Mesendoderm (in vitro differentiated cells): Measurements from ENCODE around the gene PLPPR1. TPM values are rescaled to one million over a fixed set of nuclear protein-coding genes. Genes with fewer than 3 reads are reported as not detected.

Experiments
- DNase-seq: peaks from one replicate; pipeline ENCODE4 v3.0.0; 2013
- H2AK5ac ChIP-seq: 2 replicates; pipeline ENCODE4 v1.6.1; 2013; ENCODE audit warnings: low read length, inconsistent platforms
- H2BK120ac ChIP-seq: 2 replicates; pipeline ENCODE4 v1.6.1; 2013; ENCODE audit warnings: low read depth, mild to moderate bottlenecking, low read length, moderate library complexity, mixed read lengths
- H2BK15ac ChIP-seq: replicated peaks from 2 replicates; pipeline ENCODE4 v1.6.1; 2013; ENCODE audit warnings: low read depth, mild to moderate bottlenecking, moderate library complexity
- H2BK5ac ChIP-seq: 2 replicates; pipeline ENCODE4 v1.6.1; 2013; ENCODE audit warnings: low read length, inconsistent platforms
- H3K18ac ChIP-seq: 2 replicates; pipeline ENCODE4 v1.6.1; 2013; ENCODE audit warnings: mild to moderate bottlenecking, low read length, mixed read lengths
- H3K23ac ChIP-seq: one replicate; pipeline ENCODE4 v1.6.1; 2013; ENCODE audit warnings: low read length
- H3K27ac ChIP-seq: 2 replicates; pipeline ENCODE4 v1.5.1; 2013; ENCODE audit warnings: low read depth, mild to moderate bottlenecking, inconsistent platforms, low read length, moderate library complexity
- H3K27me3 ChIP-seq: 2 replicates; pipeline ENCODE4 v1.6.1; 2013; ENCODE audit warnings: low read length, control low read depth, mild to moderate bottlenecking, inconsistent platforms; ENCODE audit not compliant: insufficient read depth, poor library complexity
- H3K36me3 ChIP-seq: 2 replicates; pipeline ENCODE4 v1.6.1; 2013; ENCODE audit warnings: low read length, inconsistent platforms; ENCODE audit not compliant: control insufficient read depth, insufficient read depth
- H3K4ac ChIP-seq: one replicate; pipeline ENCODE4 v1.6.1; 2013; ENCODE audit warnings: low read depth, mild to moderate bottlenecking, low read length, moderate library complexity
- H3K4me1 ChIP-seq: 2 replicates; pipeline ENCODE4 v1.6.1; 2013; ENCODE audit warnings: low read depth, low read length, inconsistent platforms; ENCODE audit not compliant: control insufficient read depth
- H3K4me2 ChIP-seq: 2 replicates; pipeline ENCODE4 v1.6.1; 2013; ENCODE audit warnings: low read length
- H3K4me3 ChIP-seq: 2 replicates; pipeline ENCODE4 v1.5.1; 2013; ENCODE audit warnings: mild to moderate bottlenecking, low read length
- H3K56ac ChIP-seq: one replicate; pipeline ENCODE4 v1.6.1; 2013; ENCODE audit warnings: low read length
- H3K79me1 ChIP-seq: 2 replicates; pipeline ENCODE4 v1.6.1; 2013; ENCODE audit warnings: low read length, inconsistent platforms
- H3K79me2 ChIP-seq: 2 replicates; pipeline ENCODE4 v1.6.1; 2013; ENCODE audit warnings: mild to moderate bottlenecking, low read length; ENCODE audit not compliant: control insufficient read depth, insufficient read depth
- H3K9ac ChIP-seq: 2 replicates; pipeline ENCODE4 v1.6.1; 2013; ENCODE audit warnings: low read length, inconsistent platforms
- H4K5ac ChIP-seq: one replicate; pipeline ENCODE4 v1.6.1; 2013; ENCODE audit warnings: low read length
- H4K8ac ChIP-seq: one replicate; pipeline ENCODE4 v1.6.1; 2013; ENCODE audit warnings: low read depth, mild to moderate bottlenecking, control low read depth, low read length, moderate library complexity
- WGBS: extraction: QIAGEN DNeasy Blood & Tissue Kit; methylation state at CpG from one replicate; pipeline ENCODE4 v1.1.7; 2013; ENCODE audit warnings: low lambda C conversion rate, missing lambda C conversion rate; ENCODE audit not compliant: insufficient coverage; ENCODE audit errors: extremely low coverage; 5-methylcytosine and 5-hydroxymethylcytosine counted together
- polyA plus RNA-seq, 2 experiments: library from polyadenylated mRNA; stranded (reverse); fragments of 200-250 nt; gene quantifications; one replicate each; pipeline ENCODE4 v1.2.3, GENCODE V29; 2013

Gene PLPPR1
- polyA plus RNA-seq (2013, experiment 1 of 2): 0.21 TPM
- polyA plus RNA-seq (2013, experiment 2 of 2): 0.17 TPM

DNA sequence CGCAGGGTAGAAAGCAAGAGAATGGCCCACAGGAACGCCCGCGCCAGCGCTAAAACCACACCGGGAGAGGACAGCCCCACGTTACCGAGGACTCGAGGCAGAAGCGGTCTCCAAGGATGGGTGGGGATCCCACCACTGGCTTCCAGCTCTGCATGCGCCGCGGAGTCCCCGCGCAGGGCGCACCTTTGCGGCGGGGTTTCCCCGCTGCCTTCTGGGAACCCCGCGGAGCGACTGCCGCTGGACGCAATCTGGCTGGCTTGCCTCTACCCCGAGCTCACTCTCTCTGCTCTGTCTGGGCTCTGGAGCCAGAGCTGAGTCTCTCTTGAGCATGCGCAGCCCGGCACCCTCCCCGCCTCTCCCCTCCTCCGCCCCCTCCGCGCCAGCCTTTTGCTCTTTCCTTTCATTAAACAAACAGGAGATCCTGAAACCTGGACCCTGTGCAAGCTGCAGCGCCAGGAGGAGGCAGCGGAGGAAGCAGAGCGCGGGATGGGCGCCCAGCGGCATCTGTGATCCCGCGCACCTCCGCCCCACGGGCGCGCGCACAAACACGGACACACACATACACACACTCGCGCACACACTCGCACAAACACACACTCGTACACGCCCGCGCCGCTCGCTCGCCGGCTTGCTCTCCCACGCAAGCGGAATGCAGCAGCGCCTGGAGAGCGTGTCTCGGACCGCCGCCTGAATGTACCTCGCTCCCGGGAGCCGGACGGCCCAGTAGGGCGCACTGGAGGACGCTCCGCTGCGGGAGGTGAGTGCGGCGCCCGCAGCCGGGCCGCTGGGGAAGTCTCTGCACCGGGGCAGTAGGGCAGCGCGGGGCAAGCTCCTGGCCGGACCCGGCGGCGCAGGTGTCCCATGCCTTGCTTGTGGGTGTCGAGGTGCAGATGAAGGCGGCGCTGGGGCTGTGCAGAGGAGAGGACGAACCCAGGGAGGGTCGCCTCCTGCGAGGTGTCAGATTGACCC lies at the start of gene PLPPR1:
Gene PLPPR1, plus strand, starts transcription at position 382 of the 969 bp plus-strand sequence.
- no peak within 1 kb of the TSS for H3K18ac ChIP-seq
- no CpG with 5 or more reads among the region's 89 CpGs for WGBS
- no peak within 1 kb of the TSS for H2BK15ac ChIP-seq
- no peak within 1 kb of the TSS for H4K8ac ChIP-seq
- H3K4ac ChIP-seq: no peak within 1 kb of the TSS
- H3K79me1 ChIP-seq: no peaks in the 10 kb centered on the region
- H3K27ac ChIP-seq: no peak within 1 kb of the TSS
- no peak within 1 kb of the TSS for H3K23ac ChIP-seq
- H3K4me3 ChIP-seq: peak within 1 kb of the TSS; percentile 77
- H4K5ac ChIP-seq: no peak within 1 kb of the TSS
- peak within 1 kb of the TSS; percentile 90 for H3K56ac ChIP-seq
- no peaks in the 10 kb centered on the region for H3K36me3 ChIP-seq
- DNase-seq: peak; percentile 84
- no peak within 1 kb of the TSS for H2BK5ac ChIP-seq
- peaks cover 3% of the 10 kb centered on the region for H3K4me1 ChIP-seq
- peak within 1 kb of the TSS; percentile 92 for H3K4me2 ChIP-seq
- peaks cover 18% of the 10 kb centered on the region for H3K27me3 ChIP-seq
- no peak within 1 kb of the TSS for H2BK120ac ChIP-seq
- H3K79me2 ChIP-seq: no peaks in the 10 kb centered on the region
- H2AK5ac ChIP-seq: no peak within 1 kb of the TSS
- peak within 1 kb of the TSS; percentile 70 for H3K9ac ChIP-seq

DNA sequence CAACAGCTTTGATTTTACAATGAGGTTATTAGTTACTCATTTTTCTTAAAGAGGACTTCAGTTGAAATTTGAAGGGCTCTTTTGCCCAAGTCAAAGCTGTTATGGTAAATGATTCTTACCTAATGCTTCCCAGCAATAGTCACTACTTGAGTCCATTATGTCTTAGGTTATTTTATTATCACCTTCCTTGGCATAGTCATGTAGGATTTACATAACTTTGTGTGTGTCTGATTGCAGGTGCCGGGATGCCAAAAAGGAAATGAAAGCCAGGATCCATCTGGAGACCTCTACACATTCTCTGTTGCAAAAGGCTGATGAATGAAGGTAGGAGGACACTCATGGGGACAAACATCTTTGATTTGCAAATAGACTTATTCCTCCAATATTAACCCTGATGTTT lies 38.8 kb upstream of the PLPPR1 start:
- WGBS: no CpG with 5 or more reads among the region's 1 CpG
- no peak for DNase-seq

GRCh38 chr9:100990605-100991381 lies 37.7 kb upstream of the PLPPR1 start:
- Histone ChIP-seq H2BK120ac (no peak overlapping the region), H2BK5ac (no peak overlapping the region), H3K27ac (no peak overlapping the region), H3K4me1 (no peaks in the 10 kb centered on the region), H3K4me2 (no peak overlapping the region), H2AK5ac (no peak overlapping the region), H3K79me1 (no peaks in the 10 kb centered on the region), H3K4ac (no peak overlapping the region), H4K8ac (no peak overlapping the region), H3K4me3 (no peak overlapping the region), H3K23ac (no peak overlapping the region), H3K9ac (no peak overlapping the region), H3K36me3 (no peaks in the 10 kb centered on the region), H2BK15ac (no peak overlapping the region), H3K79me2 (no peaks in the 10 kb centered on the region), H4K5ac (no peak overlapping the region), H3K18ac (no peak overlapping the region), H3K27me3 (no peaks in the 10 kb centered on the region), H3K56ac (no peak overlapping the region)
- WGBS: no CpG with 5 or more reads among the region's 1 CpG
- DNase-seq: no peak

More for the DNA sequence above, 38.8 kb upstream of the PLPPR1 start:
- H3K23ac ChIP-seq: no peak overlapping the region
- no peak overlapping the region for H2AK5ac ChIP-seq
- no peaks in the 10 kb centered on the region for H3K27me3 ChIP-seq
- no peak overlapping the region for H4K8ac ChIP-seq
- no peak overlapping the region for H2BK5ac ChIP-seq
- H3K36me3 ChIP-seq: no peaks in the 10 kb centered on the region
- no peak overlapping the region for H3K9ac ChIP-seq
- H3K4me1 ChIP-seq: no peaks in the 10 kb centered on the region
- no peak overlapping the region for H4K5ac ChIP-seq
- no peak overlapping the region for H3K4ac ChIP-seq
- H3K4me3 ChIP-seq: no peak overlapping the region
- H3K4me2 ChIP-seq: no peak overlapping the region
- no peak overlapping the region for H2BK120ac ChIP-seq
- H3K56ac ChIP-seq: no peak overlapping the region
- no peaks in the 10 kb centered on the region for H3K79me2 ChIP-seq
- no peak overlapping the region for H2BK15ac ChIP-seq
- no peaks in the 10 kb centered on the region for H3K79me1 ChIP-seq
- H3K27ac ChIP-seq: no peak overlapping the region
- H3K18ac ChIP-seq: no peak overlapping the region

GRCh38 chr9:100992632-100993031 lies 35.9 kb upstream of the PLPPR1 start:
- WGBS: 100% methylated on average over 1 of the region's 1 CpG

GRCh38 chr9:100999906-101000544 lies 28.5 kb upstream of the PLPPR1 start:
- Histone ChIP-seq H3K36me3 (no peaks in the 10 kb centered on the region), H3K4me3 (no peak overlapping the region), H3K4me1 (no peaks in the 10 kb centered on the region), H3K79me1 (no peaks in the 10 kb centered on the region), H2AK5ac (no peak overlapping the region), H4K5ac (no peak overlapping the region), H4K8ac (no peak overlapping the region), H3K4ac (no peak overlapping the region), H2BK15ac (no peak overlapping the region), H3K56ac (no peak overlapping the region), H3K27ac (no peak overlapping the region), H3K4me2 (no peak overlapping the region), H3K23ac (no peak overlapping the region), H3K18ac (no peak overlapping the region), H3K9ac (no peak overlapping the region), H3K27me3 (no peaks in the 10 kb centered on the region), H3K79me2 (no peaks in the 10 kb centered on the region), H2BK120ac (no peak overlapping the region), H2BK5ac (no peak overlapping the region)
- no peak for DNase-seq
- no CpG with 5 or more reads among the region's 5 CpGs for WGBS

More at GRCh38 chr9:100992632-100993031, 35.9 kb upstream of the PLPPR1 start:
- DNase-seq: no peak
- Histone ChIP-seq H2BK5ac (no peak overlapping the region), H3K56ac (no peak overlapping the region), H3K23ac (no peak overlapping the region), H3K4ac (no peak overlapping the region), H4K8ac (no peak overlapping the region), H2AK5ac (no peak overlapping the region), H3K9ac (no peak overlapping the region), H3K79me1 (no peaks in the 10 kb centered on the region), H3K18ac (no peak overlapping the region), H3K79me2 (no peaks in the 10 kb centered on the region), H3K27ac (no peak overlapping the region), H2BK120ac (no peak overlapping the region), H3K36me3 (no peaks in the 10 kb centered on the region), H2BK15ac (no peak overlapping the region), H3K4me3 (no peak overlapping the region), H4K5ac (no peak overlapping the region), H3K4me1 (no peaks in the 10 kb centered on the region), H3K27me3 (no peaks in the 10 kb centered on the region), H3K4me2 (no peak overlapping the region)
